Left kidney (tissue), 2 donors: ENCODE measurements around the gene CRIP3. TPM values are rescaled to one million over a fixed set of nuclear protein-coding genes. Genes with fewer than 3 reads are reported as not detected.

Experiments
- DNase-seq: peaks from one replicate; pipeline ENCODE4 v3.0.0-alpha.2; 2013
- polyA plus RNA-seq: library from polyadenylated mRNA; unstranded; fragments of 120-200 nt; gene quantifications from one replicate; pipeline ENCODE4 v1.2.1, GENCODE V29; 2013; ENCODE audit not compliant: insufficient read length

The CRIP3 gene
- polyA plus RNA-seq, 1 donor, result 7.3 TPM

DNA sequence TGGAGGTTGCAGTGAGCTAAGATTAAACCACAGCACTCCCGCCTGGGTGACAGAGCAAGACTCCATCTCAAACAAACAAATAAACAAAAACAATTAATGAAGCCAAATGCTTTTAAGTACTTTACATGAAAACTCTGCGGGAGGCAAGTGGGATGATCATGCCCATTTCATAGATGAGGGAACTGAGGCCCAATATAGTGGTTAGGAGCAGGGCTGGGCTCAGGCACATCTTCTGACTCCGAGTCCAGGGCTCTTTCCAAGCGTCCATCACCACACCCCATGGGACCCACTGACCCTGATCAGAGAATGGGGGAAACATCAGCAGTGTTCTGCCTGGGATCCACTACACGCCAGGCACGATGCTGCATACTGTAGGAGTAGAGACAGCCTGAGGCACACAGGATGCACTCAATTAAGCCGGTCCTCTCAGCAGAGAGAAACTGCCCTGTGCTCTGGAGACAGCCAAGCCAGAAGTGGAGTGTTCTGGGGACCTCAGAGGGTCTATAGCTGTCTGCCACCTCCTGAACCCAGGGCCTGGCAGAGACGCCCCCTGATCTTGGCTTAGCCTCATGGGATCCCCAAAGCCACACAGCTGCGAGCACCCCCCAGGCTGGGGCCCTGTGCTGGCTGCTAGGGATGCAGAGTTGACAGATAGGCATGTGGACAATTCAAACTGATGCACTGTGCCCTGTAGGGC lies 51.8 kb downstream of the CRIP3 start:
- no peak for DNase-seq

Other genes with a start within 250 kb of the CRIP3 start
- 53.2 TPM for gene MRPL2, start 249.4 kb downstream of the CRIP3 start, polyA plus RNA-seq
- 72.4 TPM for gene KLC4, start 249.2 kb downstream of the CRIP3 start, polyA plus RNA-seq
- 213 TPM for gene PTK7, start 232.5 kb downstream of the CRIP3 start, polyA plus RNA-seq
- 28.2 TPM for gene SRF, start 137.6 kb downstream of the CRIP3 start, polyA plus RNA-seq
- gene CUL9, start 126.6 kb downstream of the CRIP3 start, polyA plus RNA-seq, result 44.3 TPM
- 44.3 TPM for gene DNPH1, start 79.3 kb downstream of the CRIP3 start, polyA plus RNA-seq
- 0.37 TPM for gene TTBK1, start 65.3 kb downstream of the CRIP3 start, polyA plus RNA-seq
- 1.2 TPM for gene SLC22A7, start 10.6 kb downstream of the CRIP3 start, polyA plus RNA-seq
- 38.1 TPM for gene ZNF318, start 60.8 kb upstream of the CRIP3 start, polyA plus RNA-seq
- 28.9 TPM for gene ABCC10, start 118.7 kb upstream of the CRIP3 start, polyA plus RNA-seq
- gene DLK2, start 146.7 kb upstream of the CRIP3 start, polyA plus RNA-seq, result 1.00 TPM
- gene TJAP1, start 168.7 kb upstream of the CRIP3 start, polyA plus RNA-seq, result 41.3 TPM
- gene LRRC73, start 201.5 kb upstream of the CRIP3 start, polyA plus RNA-seq, result 1.2 TPM
- 137 TPM for gene YIPF3, start 208.1 kb upstream of the CRIP3 start, polyA plus RNA-seq
- 40.2 TPM for gene POLR1C, start 208.3 kb upstream of the CRIP3 start, polyA plus RNA-seq